K562 (cell line): ENCODE data around the gene NEDD9. TPM values are rescaled to one million over a fixed set of nuclear protein-coding genes. Genes with fewer than 3 reads are reported as not detected.

Experiments
- ATAC-seq: fragments of 200-7000 bp; cut with Tn5 transposase; 3 replicates; pipeline ENCODE4 v1.9.1; 2020; ENCODE audit warnings: moderate library complexity
- BruUV-seq: library from RNA; stranded (reverse); fragments of 400-500 nt; replicated peaks from 2 replicates; lab custom pipeline; 2021; lab: Mats Ljungman, UMichigan
- CTCF ChIA-PET: fragments of 300-600 bp; formaldehyde crosslinking; extraction: SDS; loops from one replicate; lab custom pipeline; 2021; ENCODE audit warnings: low intra/inter-chr PET ratio; lab: Yijun Ruan, JAX
- POLR2A ChIA-PET: fragments of 300-600, 350-650 bp; sonication (Branson Sonifier 250); formaldehyde crosslinking; extraction: SDS; loops from one replicate; lab custom pipeline; 2021; ENCODE audit warnings: antibody characterized with exemption, inconsistent platforms; lab: Yijun Ruan, JAX
- DNase-seq, 4 experiments: peaks; one replicate each; pipeline versions ENCODE4 v3.0.0 to v3.0.0-alpha.2; 2011 to 2018; ENCODE audit warnings: low spot score in 3 of 4, mixed read lengths in 3 of 4; ENCODE audit errors: extremely low read depth in 1 of 4
- FAIRE-seq: peaks from 2 replicates; lab custom pipeline; 2011; peaks lifted over from hg19 to GRCh38; lab: Jason Lieb, UNC
- H2AFZ ChIP-seq: 2 replicates; pipeline ENCODE4 v1.6.0; 2011; ENCODE audit warnings: low read depth, low read length, control low read depth, inconsistent platforms
- H3K27ac ChIP-seq: fragments of 200-600 bp; 3 replicates; pipeline ENCODE4 v1.8.0; 2011; ENCODE audit warnings: low read depth, mild to moderate bottlenecking, control low read depth, inconsistent platforms, low read length, moderate library complexity, mixed read lengths; ENCODE audit errors: extremely low read depth
- H3K27me3 ChIP-seq, 2 experiments: fragments of 300-600 bp in 1 of 2; 2 replicates in 1 of 2; 3 replicates in 1 of 2; pipeline versions ENCODE4 v1.6.0 to v1.8.0; 2011; ENCODE audit warnings: inconsistent platforms in 2 of 2, low read length in 2 of 2, mild to moderate bottlenecking in 1 of 2, mixed read lengths in 1 of 2, moderate library complexity in 1 of 2; ENCODE audit not compliant: control insufficient read depth in 2 of 2, insufficient read depth in 2 of 2
- H3K36me3 ChIP-seq: fragments of 300-600 bp; 3 replicates; pipeline ENCODE4 v1.8.0; 2011; ENCODE audit warnings: mild to moderate bottlenecking, low read length, inconsistent platforms; ENCODE audit not compliant: control insufficient read depth, insufficient read depth
- H3K4me1 ChIP-seq, 2 experiments: fragments of 200-600 bp in 1 of 2; replicated peaks in 1 of 2; 2 replicates in 1 of 2; 3 replicates in 1 of 2; pipeline versions ENCODE4 v1.5.1 to v1.8.0; 2011; ENCODE audit warnings: inconsistent platforms in 2 of 2, low read length in 2 of 2, mild to moderate bottlenecking in 1 of 2, mixed read lengths in 1 of 2, moderate library complexity in 1 of 2; ENCODE audit not compliant: control insufficient read depth in 2 of 2, insufficient read depth in 2 of 2
- H3K4me2 ChIP-seq: 2 replicates; pipeline ENCODE4 v1.6.1; 2011; ENCODE audit warnings: low read length, control low read depth, inconsistent platforms, mixed read lengths; ENCODE audit not compliant: insufficient read depth
- H3K4me3 ChIP-seq: fragments of 200-600 bp; sonication (generic), shearing (Covaris generic); 2 replicates; pipeline ENCODE4 v1.5.1; 2016; ENCODE audit warnings: control low read depth, inconsistent platforms
- H3K79me2 ChIP-seq: fragments of 200-600 bp; 3 replicates; pipeline ENCODE4 v1.8.0; 2011; ENCODE audit warnings: low read length, inconsistent platforms; ENCODE audit not compliant: control insufficient read depth, insufficient read depth
- H3K9ac ChIP-seq, 2 experiments: 2 replicates each; pipeline versions ENCODE4 v1.6.0 to v1.6.1; 2011; ENCODE audit warnings: low read depth in 2 of 2, low read length in 2 of 2, control low read depth in 1 of 2, inconsistent platforms in 1 of 2, mild to moderate bottlenecking in 1 of 2, mixed read lengths in 1 of 2; ENCODE audit not compliant: insufficient read depth in 1 of 2
- H3K9me1 ChIP-seq: one replicate; pipeline ENCODE4 v1.6.0; 2011; ENCODE audit warnings: inconsistent platforms, mild to moderate bottlenecking, low read length, moderate library complexity; ENCODE audit not compliant: control insufficient read depth, insufficient read depth
- H3K9me3 ChIP-seq: replicated peaks from 2 replicates; pipeline ENCODE4 v1.5.1; 2011; ENCODE audit warnings: low read depth, low read length, inconsistent platforms; ENCODE audit not compliant: control insufficient read depth, insufficient read depth
- H4K20me1 ChIP-seq: replicated peaks from 2 replicates; pipeline ENCODE4 v1.6.1; 2011; ENCODE audit warnings: low read length, inconsistent platforms, mixed read lengths; ENCODE audit not compliant: control insufficient read depth, insufficient read depth
- CBX3 ChIP-seq, 2 experiments: IDR thresholded peaks; 1 replicate in 1 of 2; 2 replicates in 1 of 2; pipeline ENCODE4 v1.6.1; 2012; ENCODE audit warnings: inconsistent platforms in 2 of 2, low read length in 2 of 2, borderline replicate concordance in 1 of 2, control low read depth in 1 of 2
- CHD4 ChIP-seq: fragments of 200-600 bp; sonication (generic); IDR thresholded peaks from 3 replicates; pipeline ENCODE4 v1.6.1; 2012; ENCODE audit warnings: low read depth, mild to moderate bottlenecking, mixed read lengths, low read length, inconsistent platforms; ENCODE audit not compliant: insufficient read depth, insufficient replicate concordance, poor library complexity, severe bottlenecking
- GATAD2B ChIP-seq: fragments of 450-650 bp; IDR thresholded peaks from 2 replicates; pipeline ENCODE4 v1.6.1; 2017; ENCODE audit warnings: mild to moderate bottlenecking, borderline replicate concordance
- HDAC2 ChIP-seq: fragments of 450-650 bp; IDR thresholded peaks from 2 replicates; pipeline ENCODE4 v1.6.1; 2016; ENCODE audit warnings: mild to moderate bottlenecking
- POLR2A ChIP-seq: fragments of 450-650 bp; conservative IDR thresholded peaks from 2 replicates; pipeline ENCODE4 v1.6.1; 2016
- TEAD2 ChIP-seq: fragments of 450-650 bp; IDR thresholded peaks from 2 replicates; pipeline ENCODE4 v1.6.1; 2016; ENCODE audit warnings: missing genetic modification characterization, control low read depth, missing compliant biosample characterization
- TRIM28 ChIP-seq: fragments of 450-650 bp; IDR thresholded peaks from 2 replicates; pipeline ENCODE4 v1.6.1; 2017
- ZNF263 ChIP-seq: sonication (generic); formaldehyde crosslinking; IDR thresholded peaks from 2 replicates; pipeline ENCODE4 v1.8.0; 2022; ENCODE audit warnings: mild to moderate bottlenecking, missing genetic modification reagents, borderline replicate concordance
- in situ Hi-C: fragments of 300-500 bp; cut with MboI; formaldehyde crosslinking; loops from 4 replicates; pipeline ENCODE4 v1.15.0; 2018; ENCODE audit warnings: inconsistent platforms, mixed read lengths
- intact Hi-C: fragments of 100-400 bp; cut with micrococcal nuclease; formaldehyde crosslinking; loops from 2 replicates; pipeline ENCODE4 v1.14.2; 2022
- polyA plus RNA-seq, 8 experiments: library from polyadenylated mRNA; depleted of rRNA in 4 of 8; stranded (reverse) in 5 of 8; unstranded in 3 of 8; fragments of >200 nt; fragmentation: Nextera tagmentation in 2 of 8; fragmentation: Illumina TruSeq in 1 of 8; extraction: Ambion mirVana in 2 of 8; extraction: Trizol in 1 of 8; gene quantifications; 2 replicates each; pipeline versions ENCODE4 v1.2.1 to v1.2.3, GENCODE V29; 2011 to 2014; ENCODE audit warnings: inconsistent platforms in 1 of 8, missing spikeins in 1 of 8
- total RNA-seq, 7 experiments: library from RNA; depleted of rRNA in 6 of 7; stranded (reverse); fragments of >200 nt in 6 of 7; fragmentation: Illumina TruSeq in 2 of 7; extraction: Trizol in 2 of 7; gene quantifications; 2 replicates each; pipeline versions ENCODE4 v1.2.1 to v1.2.3, GENCODE V29; 2011 to 2021; ENCODE audit warnings: low replicate concordance in 1 of 7

Gene NEDD9
- total and polyA plus RNA-seq, 9 of the 15 experiments (the other 6 are each of a cell fraction or from before 2014, with no cell fraction given): 0.04 to 0.18 (median 0.15) TPM; not detected in 6

- in situ Hi-C loops (no loop called here), intact Hi-C loops (loop anchor here (5.0 kb wide), 1 partner anchor 335 kb away; no protein-coding TSS in a partner anchor)
- Histone ChIP-seq H3K9me1 (no peaks in the 10 kb centered on the region), H3K4me3 (no peak overlapping the region), H3K4me1 (no peaks in the 10 kb centered on the region), H2AFZ (no peak overlapping the region), H3K9ac (no peak overlapping the region), H3K4me2 (no peak overlapping the region), H3K27ac (no peak overlapping the region), H3K27me3 (peaks cover 9 to 35% of the 10 kb centered on the region in 2 experiments; a peak in 4 of 5 replicates), H4K20me1 (no peaks in the 10 kb centered on the region), H3K9me3 (no peaks in the 10 kb centered on the region)
- ChIA-PET CTCF (no interaction called here), POLR2A (interaction anchor here (0.8 to 1.6 kb wide), 3 partner anchors 10 to 197 kb away, joined by 3 to 4 read pairs (median 3); partner anchors contain the start of gene NEDD9)
- no peak for FAIRE-seq
- BruUV-seq: no TSS peak
- no peak for ATAC-seq
- no peak for DNase-seq
- TF ChIP-seq TRIM28: no peak
- TF ChIP-seq CHD4: no peak
- no peak for TF ChIP-seq HDAC2
- TF ChIP-seq POLR2A: no peak
- TF ChIP-seq ZNF263 (CRISPR knock-in tag): no peak
- no peak for TF ChIP-seq GATAD2B
- no peak for TF ChIP-seq TEAD2 (tag)
- TF ChIP-seq CBX3 (IDR thresholded peaks at IDR 0.05; ENCODE audit: borderline replicate concordance in 1 of 2, low read length in 2 of 2): no peak
- TF ChIP-seq, all 486 proteins: peak for 0
- H3K36me3 ChIP-seq: no peaks in the 10 kb centered on the region
- no peaks in the 10 kb centered on the region for H3K79me2 ChIP-seq
These were observed 10.2 kb upstream of the NEDD9 start for GRCh38 chr6:11242711-11243110.
